ENCODE results near the gene IL2RG.

DNA sequence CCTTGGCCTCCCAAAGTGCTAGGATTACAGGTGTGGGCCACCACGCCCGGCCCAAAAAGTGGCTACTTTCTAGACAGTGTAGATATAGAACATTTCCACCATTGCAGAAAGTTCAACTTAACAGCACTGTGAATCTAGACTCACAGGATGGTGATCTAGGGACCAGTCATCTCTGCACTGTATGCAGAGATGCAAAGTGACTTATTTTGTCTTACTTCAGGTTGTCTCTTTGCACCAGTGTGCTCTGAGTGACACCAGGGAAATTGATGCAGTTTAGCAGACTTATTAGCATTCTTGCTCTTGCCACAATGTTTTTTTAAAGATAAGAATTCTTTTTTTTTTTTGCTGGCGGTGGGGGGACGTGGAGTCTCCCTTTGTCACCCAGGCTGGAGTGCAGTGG lies 28.6 kb downstream of the IL2RG start:
- TF ChIP-seq CTCF (conservative IDR thresholded peaks at IDR 0.05; ENCODE audit: low read depth, low read length) (no peak), EZH2 (IDR thresholded peaks at IDR 0.05; ENCODE audit: borderline replicate concordance, low read depth, low read length, poor library complexity, severe bottlenecking) (no peak)
